ENCODE data around the gene IL3.
A peak's percentile ranks its signal among the peaks of the same experiment; 100 is the strongest.

IL3 gene

DNA sequence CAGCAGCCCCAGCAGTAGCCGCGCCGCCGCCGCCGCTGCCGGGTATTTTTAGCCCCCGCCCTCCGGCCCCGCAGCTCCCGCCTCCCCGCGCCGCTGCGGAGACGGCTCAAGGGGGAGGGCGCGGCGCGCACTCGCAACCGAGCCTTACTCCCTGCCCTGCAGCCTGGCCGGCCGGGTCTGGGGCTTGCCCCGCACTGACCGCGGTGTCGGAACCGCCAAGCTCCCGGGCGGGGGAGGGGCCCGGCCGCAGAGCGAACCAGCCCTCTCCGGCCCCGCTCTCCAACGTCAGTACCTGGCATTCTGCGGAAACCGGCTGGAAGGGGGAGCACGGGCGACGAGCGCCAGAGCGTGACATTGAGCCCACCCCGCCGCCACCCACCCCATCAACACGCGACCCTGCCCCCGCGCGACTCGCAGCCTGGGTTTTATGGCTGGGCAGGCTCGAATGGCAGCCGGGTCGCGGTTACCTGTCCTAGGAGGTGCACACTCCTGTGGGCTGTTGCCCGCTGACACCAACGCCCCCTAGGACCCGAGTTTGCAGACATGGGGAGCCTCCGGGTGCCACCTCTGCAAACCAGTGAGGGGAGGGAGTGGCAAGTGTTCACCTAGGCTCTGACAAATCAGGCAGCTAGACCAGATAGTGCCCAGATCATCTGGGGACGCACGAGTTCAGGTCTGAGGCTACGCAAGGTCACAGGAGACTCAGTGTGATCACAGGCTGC is 48.7 kb upstream of the IL3 start, which contains the start of gene ACSL6:
TSS of gene ACSL6 (minus strand) at position 37 of the 722 bp plus-strand sequence. CDS start 105 bp downstream, outside the sequence.
- no peak for TF ChIP-seq TCF4 (CRISPR knock-in tag; IDR thresholded peaks at IDR 0.05; ENCODE audit: borderline replicate concordance)
- no peak for TF ChIP-seq GLIS3 (CRISPR knock-in tag; IDR thresholded peaks at IDR 0.05)
- TF ChIP-seq ZNF565 (CRISPR knock-in tag; conservative IDR thresholded peaks at IDR 0.05; ENCODE audit: low read depth), result no peak
- no peak for TF ChIP-seq PPARA (CRISPR knock-in tag; IDR thresholded peaks at IDR 0.05; ENCODE audit: borderline replicate concordance)
- TF ChIP-seq OSR1 (CRISPR knock-in tag; IDR thresholded peaks at IDR 0.05), result no peak
- no peak for TF ChIP-seq ZFP30 (CRISPR knock-in tag; IDR thresholded peaks at IDR 0.05)
- no peak for TF ChIP-seq ESRRG (CRISPR knock-in tag; IDR thresholded peaks at IDR 0.05)
- TF ChIP-seq, protein P1, sequence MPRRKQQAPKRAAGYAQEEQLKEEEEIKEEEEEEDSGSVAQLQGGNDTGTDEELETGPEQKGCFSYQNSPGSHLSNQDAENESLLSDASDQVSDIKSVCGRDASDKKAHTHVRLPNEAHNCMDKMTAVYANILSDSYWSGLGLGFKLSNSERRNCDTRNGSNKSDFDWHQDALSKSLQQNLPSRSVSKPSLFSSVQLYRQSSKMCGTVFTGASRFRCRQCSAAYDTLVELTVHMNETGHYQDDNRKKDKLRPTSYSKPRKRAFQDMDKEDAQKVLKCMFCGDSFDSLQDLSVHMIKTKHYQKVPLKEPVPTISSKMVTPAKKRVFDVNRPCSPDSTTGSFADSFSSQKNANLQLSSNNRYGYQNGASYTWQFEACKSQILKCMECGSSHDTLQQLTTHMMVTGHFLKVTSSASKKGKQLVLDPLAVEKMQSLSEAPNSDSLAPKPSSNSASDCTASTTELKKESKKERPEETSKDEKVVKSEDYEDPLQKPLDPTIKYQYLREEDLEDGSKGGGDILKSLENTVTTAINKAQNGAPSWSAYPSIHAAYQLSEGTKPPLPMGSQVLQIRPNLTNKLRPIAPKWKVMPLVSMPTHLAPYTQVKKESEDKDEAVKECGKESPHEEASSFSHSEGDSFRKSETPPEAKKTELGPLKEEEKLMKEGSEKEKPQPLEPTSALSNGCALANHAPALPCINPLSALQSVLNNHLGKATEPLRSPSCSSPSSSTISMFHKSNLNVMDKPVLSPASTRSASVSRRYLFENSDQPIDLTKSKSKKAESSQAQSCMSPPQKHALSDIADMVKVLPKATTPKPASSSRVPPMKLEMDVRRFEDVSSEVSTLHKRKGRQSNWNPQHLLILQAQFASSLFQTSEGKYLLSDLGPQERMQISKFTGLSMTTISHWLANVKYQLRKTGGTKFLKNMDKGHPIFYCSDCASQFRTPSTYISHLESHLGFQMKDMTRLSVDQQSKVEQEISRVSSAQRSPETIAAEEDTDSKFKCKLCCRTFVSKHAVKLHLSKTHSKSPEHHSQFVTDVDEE (CRISPR knock-in tag; IDR thresholded peaks at IDR 0.05), result no peak
- TF ChIP-seq ARNTL (CRISPR knock-in tag; IDR thresholded peaks at IDR 0.05; ENCODE audit: borderline replicate concordance, low read depth), result no peak
- TF ChIP-seq SNAI2 (CRISPR knock-in tag; IDR thresholded peaks at IDR 0.05), result no peak
- TF ChIP-seq BACH2 (CRISPR knock-in tag; IDR thresholded peaks at IDR 0.05; ENCODE audit: borderline replicate concordance), result no peak
- ATAC-seq, result peak; percentile 57

DNA sequence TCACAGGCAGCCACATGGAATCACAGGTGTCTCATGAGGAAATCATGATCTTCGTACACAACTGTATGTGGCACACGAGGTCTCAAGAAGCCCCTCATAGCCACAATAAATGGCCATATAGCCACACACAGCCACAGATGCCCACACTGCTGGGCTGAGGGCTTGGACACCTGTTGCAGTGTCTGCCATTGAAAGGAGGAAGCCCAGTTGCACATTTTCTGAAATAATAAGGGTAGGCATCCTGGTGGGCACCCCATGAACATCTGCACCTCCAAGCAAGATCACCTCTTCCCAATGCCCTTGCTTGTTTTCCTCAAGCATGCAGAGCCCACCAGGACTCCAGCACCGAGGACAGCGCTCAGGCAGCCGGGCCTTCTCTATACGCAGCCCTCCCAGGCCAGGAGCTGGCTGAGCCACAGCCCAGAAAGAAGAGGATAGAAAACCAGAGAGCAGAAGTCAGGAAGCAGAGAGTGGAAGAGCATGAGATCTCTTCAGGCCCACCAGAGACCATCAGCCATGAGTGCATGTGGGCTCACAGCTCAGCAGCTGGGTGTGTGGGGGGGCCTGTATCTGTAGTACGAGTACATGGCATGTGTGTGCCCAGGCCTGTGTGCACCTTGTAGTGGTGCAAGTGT is 48.0 kb upstream of the IL3 start:
- no peak for TF ChIP-seq CSDC2 (CRISPR knock-in tag; IDR thresholded peaks at IDR 0.05)
- TF ChIP-seq TCF4 (CRISPR knock-in tag; IDR thresholded peaks at IDR 0.05; ENCODE audit: borderline replicate concordance), result no peak
- ATAC-seq, result peak; percentile 69

DNA sequence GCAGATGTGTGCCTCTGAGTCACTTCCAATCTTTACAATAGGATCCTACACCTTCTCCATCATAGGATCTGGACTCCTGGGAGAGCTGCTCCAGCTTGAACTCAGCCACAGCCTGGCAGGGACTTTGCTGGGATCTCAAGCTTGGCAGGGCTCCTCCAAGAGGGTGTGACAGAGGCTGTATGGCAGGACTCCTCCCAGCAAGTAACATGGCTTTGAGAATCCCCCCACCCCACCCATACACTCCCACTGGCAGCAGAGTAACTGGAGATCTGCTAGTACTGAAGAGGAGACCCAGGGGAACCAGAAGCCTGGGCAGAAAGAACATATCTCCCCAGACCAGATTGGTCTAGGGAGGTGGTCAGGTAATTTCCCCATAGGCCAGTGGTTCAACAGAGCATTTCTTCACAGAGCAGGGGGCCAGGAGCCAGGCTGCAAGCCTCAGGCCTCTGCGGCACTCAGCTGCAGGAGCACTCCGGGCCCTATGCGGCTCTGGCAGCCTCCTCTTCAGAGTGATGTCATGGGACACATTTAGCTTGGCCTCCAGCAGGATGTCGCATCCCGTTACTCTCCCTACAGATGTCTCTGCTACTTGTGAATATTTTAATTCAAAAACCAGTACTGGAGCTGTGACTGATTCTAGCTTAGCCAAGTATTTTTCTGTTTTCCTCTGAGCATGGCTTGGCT is 47.3 kb upstream of the IL3 start:
- TF ChIP-seq GLIS3 (CRISPR knock-in tag; IDR thresholded peaks at IDR 0.05) (no peak), ZFP3 (CRISPR knock-in tag; IDR thresholded peaks at IDR 0.05) (no peak)
- no peak for ATAC-seq

DNA sequence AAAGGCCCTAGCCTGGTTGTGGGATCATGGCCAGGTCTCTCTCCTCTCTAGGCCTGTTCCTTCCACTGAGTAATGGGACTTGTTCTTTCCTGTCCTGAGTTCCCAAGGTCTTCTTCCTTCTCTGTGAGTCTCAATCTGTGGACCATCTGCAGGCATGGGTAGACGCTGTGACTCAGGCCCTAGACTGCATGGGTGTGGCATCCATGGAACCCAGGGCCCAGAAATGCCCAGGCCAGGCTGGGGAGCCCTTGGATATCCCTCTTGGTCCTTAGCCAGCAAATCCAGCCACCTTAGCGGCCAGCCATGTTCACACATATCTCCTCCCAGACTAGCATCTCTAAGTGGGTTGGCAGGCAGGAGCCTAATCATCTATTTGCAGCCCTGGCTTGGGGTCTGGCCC is 46.7 kb upstream of the IL3 start:
- TF ChIP-seq ISL1 (CRISPR knock-in tag; IDR thresholded peaks at IDR 0.05) (no peak), ZNF8 (CRISPR knock-in tag; IDR thresholded peaks at IDR 0.05) (no peak), ZNF70 (CRISPR knock-in tag; IDR thresholded peaks at IDR 0.05) (no peak), BACH2 (CRISPR knock-in tag; IDR thresholded peaks at IDR 0.05; ENCODE audit: borderline replicate concordance) (no peak), RARB (CRISPR knock-in tag; IDR thresholded peaks at IDR 0.05) (no peak), GLIS3 (CRISPR knock-in tag; IDR thresholded peaks at IDR 0.05) (no peak), ESRRG (CRISPR knock-in tag; IDR thresholded peaks at IDR 0.05) (no peak), SNAI2 (CRISPR knock-in tag; IDR thresholded peaks at IDR 0.05) (no peak), ZFP30 (CRISPR knock-in tag; IDR thresholded peaks at IDR 0.05) (no peak), TCF4 (CRISPR knock-in tag; IDR thresholded peaks at IDR 0.05; ENCODE audit: borderline replicate concordance) (no peak), PPARA (CRISPR knock-in tag; IDR thresholded peaks at IDR 0.05; ENCODE audit: borderline replicate concordance) (no peak)
- TF ChIP-seq, protein P2, sequence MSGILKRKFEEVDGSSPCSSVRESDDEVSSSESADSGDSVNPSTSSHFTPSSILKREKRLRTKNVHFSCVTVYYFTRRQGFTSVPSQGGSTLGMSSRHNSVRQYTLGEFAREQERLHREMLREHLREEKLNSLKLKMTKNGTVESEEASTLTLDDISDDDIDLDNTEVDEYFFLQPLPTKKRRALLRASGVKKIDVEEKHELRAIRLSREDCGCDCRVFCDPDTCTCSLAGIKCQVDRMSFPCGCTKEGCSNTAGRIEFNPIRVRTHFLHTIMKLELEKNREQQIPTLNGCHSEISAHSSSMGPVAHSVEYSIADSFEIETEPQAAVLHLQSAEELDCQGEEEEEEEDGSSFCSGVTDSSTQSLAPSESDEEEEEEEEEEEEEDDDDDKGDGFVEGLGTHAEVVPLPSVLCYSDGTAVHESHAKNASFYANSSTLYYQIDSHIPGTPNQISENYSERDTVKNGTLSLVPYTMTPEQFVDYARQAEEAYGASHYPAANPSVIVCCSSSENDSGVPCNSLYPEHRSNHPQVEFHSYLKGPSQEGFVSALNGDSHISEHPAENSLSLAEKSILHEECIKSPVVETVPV (CRISPR knock-in tag; IDR thresholded peaks at IDR 0.05), result no peak
- TF ChIP-seq, protein P3, sequence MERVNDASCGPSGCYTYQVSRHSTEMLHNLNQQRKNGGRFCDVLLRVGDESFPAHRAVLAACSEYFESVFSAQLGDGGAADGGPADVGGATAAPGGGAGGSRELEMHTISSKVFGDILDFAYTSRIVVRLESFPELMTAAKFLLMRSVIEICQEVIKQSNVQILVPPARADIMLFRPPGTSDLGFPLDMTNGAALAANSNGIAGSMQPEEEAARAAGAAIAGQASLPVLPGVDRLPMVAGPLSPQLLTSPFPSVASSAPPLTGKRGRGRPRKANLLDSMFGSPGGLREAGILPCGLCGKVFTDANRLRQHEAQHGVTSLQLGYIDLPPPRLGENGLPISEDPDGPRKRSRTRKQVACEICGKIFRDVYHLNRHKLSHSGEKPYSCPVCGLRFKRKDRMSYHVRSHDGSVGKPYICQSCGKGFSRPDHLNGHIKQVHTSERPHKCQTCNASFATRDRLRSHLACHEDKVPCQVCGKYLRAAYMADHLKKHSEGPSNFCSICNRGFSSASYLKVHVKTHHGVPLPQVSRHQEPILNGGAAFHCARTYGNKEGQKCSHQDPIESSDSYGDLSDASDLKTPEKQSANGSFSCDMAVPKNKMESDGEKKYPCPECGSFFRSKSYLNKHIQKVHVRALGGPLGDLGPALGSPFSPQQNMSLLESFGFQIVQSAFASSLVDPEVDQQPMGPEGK (CRISPR knock-in tag; IDR thresholded peaks at IDR 0.05; ENCODE audit: borderline replicate concordance), result no peak
- TF ChIP-seq, protein P1 (CRISPR knock-in tag; IDR thresholded peaks at IDR 0.05), result no peak
- ATAC-seq, result no peak
